AG08395 (cell line): ENCODE results near the gene IMMP2L.
A peak's percentile ranks its signal among the peaks of the same experiment; 100 is the strongest.
"Not testable (repeated sequence)": the region's sequence is repeated elsewhere in the genome, so short reads cannot be mapped to it uniquely, and the experiment has no call there.

ENCODE experiments used
- DNase-seq: peaks from one replicate; pipeline ENCODE4 v3.0.0; 2012; ENCODE audit warnings: mixed read lengths, low spot score

IMMP2L gene

DNA sequence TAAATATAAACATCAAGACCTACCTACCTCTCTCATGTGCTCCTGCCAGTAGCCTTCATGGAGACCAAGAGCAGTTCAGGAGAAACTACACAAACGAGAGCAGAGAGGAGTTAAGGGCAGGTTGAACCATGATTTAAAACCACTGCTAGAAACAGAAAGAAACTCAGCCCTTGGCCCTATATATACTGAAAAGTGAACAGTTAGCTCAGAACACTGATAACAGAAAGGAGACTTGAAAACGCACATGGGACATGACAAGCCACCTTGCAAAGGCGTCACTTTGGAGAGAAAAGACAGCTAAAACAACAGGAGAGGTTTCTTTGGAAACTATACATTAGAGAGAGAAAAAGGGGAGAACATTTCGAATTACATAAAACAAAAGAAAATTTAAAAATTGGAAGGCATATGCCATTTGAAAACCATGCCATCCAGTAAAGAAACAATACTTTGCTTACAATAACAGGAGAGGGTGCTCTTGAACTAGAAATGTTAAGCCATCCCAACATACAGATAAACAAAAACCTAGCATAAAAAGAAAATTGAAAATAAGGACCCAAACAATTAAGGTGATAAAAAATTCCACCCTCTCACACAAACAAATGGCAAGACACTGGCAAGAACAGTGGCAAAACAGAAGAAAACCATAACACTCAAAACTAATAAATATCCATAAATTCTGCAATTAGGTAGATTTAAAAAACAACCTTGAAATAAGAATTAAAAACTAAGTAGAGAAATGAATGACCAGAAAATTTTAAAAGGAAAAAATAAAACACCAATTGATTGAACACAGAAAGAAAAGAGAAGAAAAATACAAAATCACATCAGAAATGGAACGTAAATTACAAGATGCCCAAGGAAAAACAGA is 232.7 kb downstream of the IMMP2L start:
- peak; percentile 14 for DNase-seq

DNA sequence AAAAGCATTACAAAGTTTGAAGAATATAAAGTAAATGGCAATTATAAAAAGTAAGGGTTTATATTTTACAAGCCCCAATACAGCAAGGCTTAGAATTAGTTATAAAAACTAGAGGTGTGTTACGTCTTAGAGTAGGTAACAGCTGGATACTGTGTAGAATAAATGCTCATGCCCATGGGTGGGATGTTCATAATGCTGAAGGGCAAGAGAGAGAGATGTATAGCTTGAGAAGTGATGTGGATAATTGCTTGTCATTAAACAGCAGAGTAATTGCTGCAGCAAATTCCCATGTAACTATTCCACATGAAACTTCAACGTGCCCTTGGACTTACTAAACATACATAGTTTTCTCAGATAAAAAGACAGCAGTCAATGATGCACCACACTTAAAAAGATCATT is 233.8 kb downstream of the IMMP2L start:
- no peak for DNase-seq

DNA sequence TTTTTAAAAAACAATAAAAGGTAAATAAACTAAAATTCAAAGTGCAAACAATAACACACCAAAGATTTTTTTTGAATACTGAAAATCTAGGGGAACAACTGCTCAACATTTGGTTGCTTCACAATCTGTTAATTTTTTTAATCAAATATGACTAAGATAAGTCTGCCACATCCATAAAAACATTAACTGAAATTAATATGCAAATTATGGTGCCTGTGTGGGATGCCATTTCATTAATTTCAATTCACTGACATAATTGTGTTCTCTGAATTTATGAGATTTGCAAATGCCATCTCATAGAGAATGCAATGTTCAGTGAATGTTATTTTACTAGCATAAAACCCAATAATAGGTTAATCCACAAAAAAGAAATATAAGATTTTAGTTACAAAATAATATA is 237.5 kb downstream of the IMMP2L start:
- DNase-seq: no peak

DNA sequence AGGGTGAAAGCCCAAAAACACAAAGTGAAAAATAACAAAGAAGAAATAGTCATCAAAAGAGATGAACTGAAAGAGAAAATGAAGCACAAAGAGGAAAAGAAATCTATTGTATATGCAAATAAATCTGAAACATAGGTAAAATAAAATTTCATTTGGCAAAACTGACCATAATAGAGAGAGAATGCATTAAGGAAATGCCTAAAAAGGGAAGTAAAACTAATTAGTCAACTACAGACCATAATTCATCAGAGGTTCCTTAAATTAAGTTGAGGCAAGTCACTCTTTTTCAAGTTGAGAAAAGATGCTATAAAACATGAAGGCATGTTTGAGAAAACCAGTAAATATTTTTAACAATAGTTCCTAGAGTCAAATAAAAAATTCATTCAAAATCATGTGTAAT is 238.1 kb downstream of the IMMP2L start:
- no peak for DNase-seq

DNA sequence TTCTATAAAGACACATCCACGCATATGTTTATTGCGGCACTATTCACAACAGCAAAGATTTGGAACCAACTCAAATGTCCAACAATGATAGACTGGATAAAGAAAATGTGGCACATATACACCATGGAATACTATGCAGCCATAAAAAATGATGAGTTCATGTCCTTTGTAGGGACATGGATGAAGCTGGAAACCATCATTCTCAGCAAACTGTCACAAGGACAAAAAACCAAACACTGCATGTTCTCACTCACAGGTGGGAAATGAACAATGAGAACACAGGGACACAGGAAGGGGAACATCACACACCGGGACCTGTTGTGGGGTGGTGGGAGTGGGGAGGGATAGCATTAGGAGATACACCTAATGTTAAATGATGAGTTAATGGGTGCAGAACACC is 238.6 kb downstream of the IMMP2L start:
- DNase-seq: not testable (repeated sequence)

DNA sequence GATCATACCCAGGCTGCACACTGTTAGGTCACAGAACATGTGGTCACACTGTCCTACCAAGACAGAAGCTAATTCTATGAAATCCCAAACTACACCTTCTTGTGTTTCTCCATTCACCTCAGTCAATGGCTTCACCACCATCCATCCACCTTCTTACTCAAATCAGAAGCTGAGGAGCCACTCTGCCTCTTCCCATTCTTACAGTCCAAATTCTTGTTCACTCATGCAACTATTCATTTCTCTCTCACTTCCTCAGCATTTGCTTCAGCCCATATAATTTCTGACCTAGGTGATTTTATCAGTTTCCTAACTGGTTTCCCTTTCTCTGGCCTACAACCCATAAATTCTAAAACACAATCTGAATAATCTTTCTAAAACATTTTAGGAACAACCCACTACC is 242.2 kb downstream of the IMMP2L start:
- DNase-seq: no peak

DNA sequence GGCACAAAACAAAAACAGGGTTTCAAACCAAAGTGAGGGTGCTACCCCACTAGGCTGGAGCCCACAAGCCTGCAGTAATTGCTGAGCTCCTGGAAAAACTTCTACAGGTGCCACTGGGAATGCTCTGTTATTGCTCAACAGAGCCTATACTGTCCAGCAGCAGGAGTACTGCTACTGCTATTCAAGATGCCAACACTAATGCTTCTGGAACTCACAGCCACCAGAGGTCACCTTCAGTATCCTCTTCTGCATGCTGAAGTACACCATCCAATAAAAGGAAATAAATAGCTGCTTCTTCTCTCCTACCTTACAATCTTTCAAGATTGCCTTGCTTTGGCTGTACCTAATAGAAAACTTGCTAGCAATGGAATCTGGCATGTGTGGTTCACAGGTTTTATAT is 249.3 kb downstream of the IMMP2L start:
- DNase-seq: peak; percentile 2

DNA sequence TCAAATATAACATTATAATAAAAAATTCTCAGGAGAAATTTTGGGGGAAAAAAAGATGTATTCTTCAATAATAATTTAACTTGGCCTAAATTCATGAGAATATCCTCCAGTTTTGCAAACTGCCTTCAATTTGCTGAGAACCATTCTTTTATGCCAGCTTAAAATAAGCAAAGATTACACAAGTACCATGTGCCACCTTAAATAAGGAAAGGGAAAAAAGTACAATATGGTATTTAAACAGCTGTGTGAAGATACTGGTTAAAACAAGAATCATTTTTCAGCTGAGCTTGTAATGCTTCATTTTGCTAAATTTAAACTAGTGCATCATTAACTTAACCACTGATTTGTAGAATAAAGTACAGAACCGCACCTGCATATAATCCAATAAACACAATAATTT is 253.6 kb downstream of the IMMP2L start:
- no peak for DNase-seq

DNA sequence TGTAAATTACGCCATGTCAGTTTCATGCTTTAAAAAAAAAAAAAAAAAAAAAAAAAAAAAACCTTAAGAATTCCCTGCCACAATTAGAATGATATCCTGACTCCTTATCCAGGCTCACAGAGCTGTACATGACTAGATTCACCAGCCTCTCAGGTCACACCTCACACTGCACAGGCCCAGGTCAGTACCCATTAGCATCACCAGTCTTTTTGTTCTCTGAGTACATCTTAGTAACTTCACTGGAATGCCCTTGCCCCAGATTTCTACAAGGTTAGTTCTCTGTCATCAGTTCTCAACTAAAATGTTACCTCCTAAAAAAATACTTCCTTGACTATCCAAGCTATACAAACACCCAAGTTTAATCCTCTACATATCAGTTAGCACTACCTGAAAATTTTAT is 260.4 kb downstream of the IMMP2L start:
- no peak for DNase-seq

DNA sequence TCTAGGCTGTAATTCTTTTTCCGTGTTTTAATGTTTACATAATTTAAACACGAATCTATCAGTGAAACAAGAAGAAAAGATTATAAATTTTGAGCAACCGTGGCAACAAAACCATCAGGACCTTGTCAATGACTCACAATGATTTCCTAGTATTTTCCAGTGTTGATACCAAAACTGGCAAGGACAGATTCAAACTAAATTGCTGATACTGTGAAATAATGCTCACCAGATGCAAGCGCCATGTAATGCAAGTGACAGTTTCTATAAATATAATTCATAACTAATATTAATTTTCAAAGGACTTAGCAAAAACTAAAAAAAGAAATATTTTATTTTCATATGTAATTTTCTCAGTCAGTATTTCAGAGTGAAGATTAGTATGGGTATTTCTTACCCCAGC is 267.8 kb downstream of the IMMP2L start:
- DNase-seq: no peak

DNA sequence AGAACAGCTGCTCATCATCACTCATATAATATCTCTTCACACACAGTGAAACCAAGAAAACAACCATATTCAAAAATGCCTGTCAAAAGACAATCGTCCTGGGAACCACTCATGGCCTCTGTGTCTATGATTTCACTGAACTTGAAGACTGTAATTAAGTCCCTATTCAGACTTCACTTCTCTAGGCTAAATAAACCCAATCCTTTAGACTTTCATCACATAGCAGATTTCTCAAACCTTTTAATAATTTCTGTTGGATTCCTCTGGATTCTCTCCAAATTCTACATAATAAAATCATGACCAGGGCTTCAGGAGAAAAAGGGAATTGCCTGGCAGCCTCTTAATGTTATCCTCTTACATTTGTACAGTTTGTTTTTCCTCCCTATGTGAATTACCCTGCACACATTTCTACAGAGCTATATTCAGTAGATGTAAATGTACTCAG is 270.2 kb downstream of the IMMP2L start:
- DNase-seq: peak; percentile 3

DNA sequence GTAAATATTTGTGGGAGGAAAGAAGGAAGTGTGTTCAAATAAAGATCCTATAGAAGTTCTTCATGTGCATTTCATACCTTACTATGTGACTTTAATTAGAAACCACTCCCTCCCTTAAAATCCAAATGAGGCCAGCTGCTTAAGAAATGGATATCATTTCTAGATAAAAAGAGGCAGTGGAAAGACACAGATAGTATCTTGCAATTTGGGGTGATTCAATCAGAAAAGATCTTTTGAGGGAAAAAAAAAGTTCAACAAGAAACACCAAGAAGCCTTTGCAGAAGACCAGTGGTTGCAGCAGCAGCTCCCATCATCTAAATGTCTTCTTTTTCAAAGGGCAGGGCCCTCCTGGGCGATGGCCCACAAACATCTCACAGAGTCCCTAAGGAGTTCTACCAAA is 271.3 kb downstream of the IMMP2L start:
- no peak for DNase-seq

DNA sequence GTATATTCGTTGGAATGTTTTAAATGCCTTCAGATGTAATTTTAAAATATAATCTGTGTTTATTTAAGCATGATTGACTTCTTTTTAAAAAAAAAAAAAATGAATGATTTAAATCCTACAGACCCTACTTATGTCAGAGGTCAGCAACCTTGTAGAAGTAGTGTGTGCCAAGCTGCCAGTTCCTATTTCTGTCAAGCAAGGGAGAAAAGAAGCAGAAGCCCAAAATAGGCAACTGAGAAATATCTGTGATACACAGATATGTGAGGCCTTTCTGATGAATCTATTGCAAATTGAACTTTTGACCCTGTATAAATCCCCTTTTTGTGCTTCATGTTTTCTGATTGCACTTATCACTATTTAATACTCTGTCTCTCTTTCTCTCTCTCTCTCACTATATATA is 271.9 kb downstream of the IMMP2L start:
- DNase-seq: no peak

DNA sequence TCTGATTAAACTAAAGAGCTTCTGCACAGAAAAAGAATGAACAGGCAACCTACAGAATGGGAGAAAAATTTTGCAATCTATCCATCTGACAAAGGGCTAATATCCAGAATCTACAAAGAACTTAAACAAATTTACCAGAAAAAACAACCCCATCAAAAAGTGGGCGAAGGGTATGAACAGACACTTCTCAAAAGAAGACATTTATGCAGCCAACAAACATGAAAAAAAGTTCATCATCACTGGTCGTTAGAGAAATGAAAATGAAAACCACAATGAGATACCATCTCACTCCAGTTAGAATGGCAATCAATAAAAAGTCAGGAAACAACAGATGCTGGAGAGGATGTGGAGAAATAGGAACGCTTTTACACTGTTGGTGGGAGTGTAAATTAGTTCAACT is 273.9 kb downstream of the IMMP2L start:
- not testable (repeated sequence) for DNase-seq

DNA sequence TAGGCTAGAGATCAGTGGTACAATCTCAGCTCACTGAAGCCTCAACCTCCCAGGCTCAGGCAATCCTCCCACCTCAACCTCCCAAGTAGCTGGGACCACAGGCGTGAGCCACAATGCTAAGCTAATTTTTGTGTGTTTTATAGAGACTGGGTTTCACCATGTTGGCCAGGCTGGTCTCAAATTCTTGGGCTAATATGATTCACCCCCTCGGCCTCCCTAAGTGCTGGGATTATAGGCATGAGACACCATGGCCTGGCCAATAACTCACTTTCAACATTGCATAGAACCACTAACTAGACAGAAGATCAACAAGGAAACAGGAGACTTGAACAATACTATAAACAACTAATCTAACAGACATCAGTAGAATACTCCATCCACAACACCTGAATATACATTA is 279.7 kb downstream of the IMMP2L start:
- no peak for DNase-seq

DNA sequence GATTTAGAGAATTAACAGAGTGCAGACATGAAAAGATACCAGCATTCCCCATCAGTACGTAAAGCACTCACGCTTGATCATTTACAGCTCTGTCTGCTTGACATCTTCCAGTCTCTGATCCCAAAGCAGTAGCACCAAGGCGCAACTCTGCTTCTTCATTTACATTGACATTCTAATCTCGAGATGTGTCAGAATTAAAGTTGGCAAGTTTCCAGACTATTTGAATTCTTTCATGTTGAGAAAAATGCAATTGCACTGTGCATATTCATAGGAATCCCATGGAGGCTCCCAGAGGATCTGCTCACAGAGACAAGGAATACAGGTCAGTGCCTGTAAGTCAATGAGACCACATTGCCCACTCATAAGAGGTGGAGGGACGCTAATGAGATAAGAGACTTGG is 287.4 kb downstream of the IMMP2L start:
- DNase-seq: no peak

DNA sequence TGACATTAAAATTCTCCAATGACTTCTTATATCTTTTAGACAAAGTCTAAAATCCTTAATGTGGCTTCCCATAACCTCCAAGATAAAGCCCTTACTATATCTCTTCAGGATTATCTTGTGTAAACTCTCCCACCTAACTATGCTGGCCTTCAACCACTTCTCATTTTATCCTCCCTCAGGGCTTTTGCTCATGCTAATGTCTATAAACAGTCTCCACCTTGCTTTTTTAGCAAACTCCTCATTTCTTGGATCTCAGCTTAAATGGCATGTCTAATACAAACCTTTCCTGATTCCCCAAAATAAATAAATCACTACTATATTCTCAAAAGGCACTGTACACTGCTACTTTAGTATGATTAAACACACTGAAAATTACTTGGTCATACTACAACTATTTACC is 290.2 kb downstream of the IMMP2L start:
- no peak for DNase-seq

DNA sequence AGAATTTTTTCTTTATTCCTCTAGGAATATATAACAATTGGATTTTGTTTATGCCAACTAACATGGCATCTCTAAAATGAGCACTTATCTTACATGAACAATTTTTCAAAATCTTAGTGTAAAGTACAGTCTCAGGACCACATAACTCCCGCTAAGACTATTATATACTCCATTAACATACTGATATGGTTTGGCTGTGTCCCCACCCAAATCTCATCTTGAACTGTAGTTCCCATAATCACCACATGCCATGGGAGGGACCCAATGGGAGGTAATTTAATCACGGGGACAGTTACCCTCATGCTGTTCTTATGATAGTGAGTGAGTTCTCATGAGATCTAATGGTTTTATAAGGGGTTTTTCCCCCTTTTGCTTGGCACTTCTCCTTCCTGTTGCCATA is 291.5 kb downstream of the IMMP2L start:
- DNase-seq: not testable (repeated sequence)

DNA sequence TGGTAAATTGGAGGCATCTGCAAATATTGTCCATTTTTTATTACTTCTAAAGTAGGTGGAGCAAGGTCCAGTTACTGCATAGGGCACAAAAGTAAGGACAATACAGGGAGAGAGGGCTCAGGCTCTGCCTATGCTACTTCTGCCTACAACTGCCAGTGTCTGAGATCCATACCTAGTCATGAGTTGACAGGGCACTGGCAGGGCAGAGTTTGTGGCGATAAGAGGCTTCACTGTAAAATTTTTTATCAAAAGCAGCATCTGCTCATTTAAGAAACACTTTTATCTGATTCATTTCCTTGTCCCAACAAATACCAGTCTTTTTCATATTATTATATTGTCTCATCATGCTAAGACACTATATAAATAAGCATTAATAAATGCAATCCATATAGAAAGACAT is 293.4 kb downstream of the IMMP2L start:
- DNase-seq: no peak

DNA sequence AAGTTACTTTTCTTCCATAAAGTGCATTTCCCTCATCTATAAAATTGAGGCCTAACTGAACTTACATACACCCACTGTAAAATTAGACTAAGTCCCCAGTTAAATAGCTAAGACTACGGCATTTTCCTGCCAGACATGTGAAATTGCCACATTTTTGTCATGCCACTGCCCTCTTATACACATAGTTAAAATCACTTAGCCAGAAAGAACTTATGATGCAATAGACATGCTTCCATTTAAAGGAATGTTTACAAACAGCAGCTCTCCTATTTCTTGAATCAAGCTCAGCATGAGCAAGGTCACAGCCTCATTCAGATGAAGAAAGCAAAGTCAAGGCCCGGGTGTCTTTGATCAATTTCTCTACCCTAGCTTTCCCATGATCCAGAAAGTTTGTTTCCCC is 295.7 kb downstream of the IMMP2L start:
- DNase-seq: peak; percentile 53

DNA sequence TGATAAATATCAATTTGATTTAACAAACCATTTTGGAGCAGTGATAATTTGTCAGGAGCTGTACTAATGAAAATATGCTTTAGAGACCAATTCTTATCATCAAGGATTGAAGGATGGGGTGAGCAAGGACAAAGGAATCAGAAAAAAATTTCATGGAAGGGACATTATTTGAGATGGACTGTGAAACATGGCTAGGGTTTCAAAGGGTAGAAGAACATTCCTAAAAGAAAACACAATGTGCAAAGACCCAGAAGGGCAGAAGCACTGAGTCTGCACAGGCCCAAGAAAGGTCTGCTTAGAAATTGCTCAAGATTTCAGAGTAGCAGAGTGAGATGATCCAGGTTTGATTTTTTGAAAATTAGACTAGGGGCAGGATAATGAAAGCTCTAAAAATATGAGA is 296.9 kb downstream of the IMMP2L start:
- no peak for DNase-seq

DNA sequence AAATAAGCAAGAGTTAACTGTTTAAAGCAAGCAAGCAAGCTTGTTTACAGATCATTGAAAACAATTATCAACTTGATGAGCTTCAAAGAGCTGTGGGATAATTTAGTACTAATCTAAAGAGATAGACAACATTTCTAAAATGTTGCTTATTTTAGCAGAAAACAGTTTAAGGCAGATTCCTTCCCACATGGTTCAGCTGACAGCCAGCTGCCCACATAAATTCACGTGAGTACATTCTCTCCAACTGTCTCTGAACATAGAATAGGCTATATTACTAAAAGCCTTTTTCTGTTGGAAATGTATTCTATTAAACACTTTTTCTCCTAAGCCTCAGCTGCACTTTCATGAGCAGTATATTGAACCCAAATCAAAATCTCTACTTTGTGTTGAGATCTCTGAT is 297.3 kb downstream of the IMMP2L start:
- no peak for DNase-seq

DNA sequence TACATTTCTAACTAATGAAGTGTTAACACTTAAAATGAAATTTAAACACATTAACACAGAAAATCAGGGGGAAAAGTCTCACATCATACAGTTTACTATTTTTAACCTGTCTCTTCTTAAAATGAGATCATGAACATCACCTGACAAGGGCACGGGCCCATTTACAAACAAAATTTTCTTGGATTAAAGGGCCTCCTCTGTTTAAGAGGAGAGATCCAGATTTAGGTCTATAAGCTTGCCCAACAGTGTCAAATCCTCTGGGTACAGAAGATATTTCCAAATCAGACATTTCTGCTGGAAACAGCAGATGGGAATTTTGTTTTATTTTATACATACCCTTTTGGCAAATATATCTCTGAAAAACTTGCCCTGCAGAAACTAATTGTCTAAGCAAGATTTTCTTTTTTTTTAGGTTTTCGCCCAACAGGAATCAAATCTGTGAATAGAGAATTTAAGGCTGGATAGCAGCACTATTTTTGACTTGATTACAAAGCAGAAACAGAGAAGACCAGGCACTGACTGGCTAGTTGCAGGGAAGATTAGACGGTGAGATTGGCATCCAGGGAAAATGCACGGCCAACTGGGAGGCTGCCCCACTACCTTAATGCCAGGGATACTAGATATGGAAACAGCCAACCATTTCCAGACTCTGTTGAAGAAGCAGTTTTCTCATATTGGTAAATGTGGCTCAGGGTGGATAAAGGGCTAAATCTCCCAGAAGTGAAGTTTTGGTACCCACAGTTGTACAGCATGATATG is 298.0 kb downstream of the IMMP2L start:
- no peak for DNase-seq
